ENCODE results near the gene ABCC10. TPM values are rescaled to one million over a fixed set of nuclear protein-coding genes. Genes with fewer than 3 reads are reported as not detected.

The ABCC10 gene
- total and polyA plus RNA-seq, 9 donors, result 10.7 to 22.0 (median 14.3) TPM

Other genes starting within 250 kb of the ABCC10 start
- gene CUL9, start 245.3 kb upstream of the ABCC10 start, total RNA-seq, result 16.8 TPM
- gene CUL9, start 245.3 kb upstream of the ABCC10 start, polyA plus RNA-seq (ENCODE audit: insufficient read depth in 1 of 8, insufficient read length in 8 of 8, low replicate concordance in 1 of 8), result 10 to 100 TPM; 11.8 to 23.9 (median 19.9) TPM
- 20.1 TPM for gene DNPH1, start 198.1 kb upstream of the ABCC10 start, total RNA-seq
- 10 to 100 TPM; 24.1 to 32.0 (median 27.7) TPM for gene DNPH1, start 198.1 kb upstream of the ABCC10 start, polyA plus RNA-seq (ENCODE audit: insufficient read depth in 1 of 8, insufficient read length in 8 of 8, low replicate concordance in 1 of 8)
- under 0.01 TPM for gene TTBK1, start 184.1 kb upstream of the ABCC10 start, total RNA-seq
- gene TTBK1, start 184.1 kb upstream of the ABCC10 start, polyA plus RNA-seq (ENCODE audit: insufficient read depth in 1 of 8, insufficient read length in 8 of 8, low replicate concordance in 1 of 8), result under 1 TPM; 0.04 to 0.17 (median 0.05) TPM
- not detected for gene SLC22A7, start 129.3 kb upstream of the ABCC10 start, total RNA-seq
- gene SLC22A7, start 129.3 kb upstream of the ABCC10 start, polyA plus RNA-seq (ENCODE audit: insufficient read depth in 1 of 8, insufficient read length in 8 of 8, low replicate concordance in 1 of 8), result under 1 TPM in 2 of 8 donors, not detected in 6; 0.13 to 0.53 TPM
- gene CRIP3, start 118.7 kb upstream of the ABCC10 start, total RNA-seq, result 1.1 TPM
- 1 to 10 TPM in 6 of 8 donors, under 1 TPM in 2; 0.64 to 2.6 (median 1.5) TPM for gene CRIP3, start 118.7 kb upstream of the ABCC10 start, polyA plus RNA-seq (ENCODE audit: insufficient read depth in 1 of 8, insufficient read length in 8 of 8, low replicate concordance in 1 of 8)
- gene ZNF318, start 57.9 kb upstream of the ABCC10 start, total RNA-seq, result 9.4 TPM
- gene ZNF318, start 57.9 kb upstream of the ABCC10 start, polyA plus RNA-seq (ENCODE audit: insufficient read depth in 1 of 8, insufficient read length in 8 of 8, low replicate concordance in 1 of 8), result 10 to 100 TPM; 12.2 to 17.3 (median 13.0) TPM
- 2.0 TPM for gene DLK2, start 28.0 kb downstream of the ABCC10 start, total RNA-seq
- gene DLK2, start 28.0 kb downstream of the ABCC10 start, polyA plus RNA-seq (ENCODE audit: insufficient read depth in 1 of 8, insufficient read length in 8 of 8, low replicate concordance in 1 of 8), result 1 to 10 TPM; 1.7 to 3.5 (median 2.4) TPM
- gene TJAP1, start 50.0 kb downstream of the ABCC10 start, total RNA-seq, result 15.9 TPM
- gene TJAP1, start 50.0 kb downstream of the ABCC10 start, polyA plus RNA-seq (ENCODE audit: insufficient read depth in 1 of 8, insufficient read length in 8 of 8, low replicate concordance in 1 of 8), result 10 to 100 TPM; 19.4 to 31.4 (median 25.9) TPM
- 0.22 TPM for gene LRRC73, start 82.8 kb downstream of the ABCC10 start, total RNA-seq
- under 1 TPM; 0.11 to 0.27 (median 0.15) TPM for gene LRRC73, start 82.8 kb downstream of the ABCC10 start, polyA plus RNA-seq (ENCODE audit: insufficient read depth in 1 of 8, insufficient read length in 8 of 8, low replicate concordance in 1 of 8)
- gene YIPF3, start 89.4 kb downstream of the ABCC10 start, total RNA-seq, result 59.5 TPM
- gene YIPF3, start 89.4 kb downstream of the ABCC10 start, polyA plus RNA-seq (ENCODE audit: insufficient read depth in 1 of 8, insufficient read length in 8 of 8, low replicate concordance in 1 of 8), result 10 to 100 TPM; 80.7 to 98.0 (median 91.2) TPM
- gene POLR1C, start 89.5 kb downstream of the ABCC10 start, total RNA-seq, result 21.1 TPM
- 10 to 100 TPM; 16.7 to 22.2 (median 19.2) TPM for gene POLR1C, start 89.5 kb downstream of the ABCC10 start, polyA plus RNA-seq (ENCODE audit: insufficient read depth in 1 of 8, insufficient read length in 8 of 8, low replicate concordance in 1 of 8)
- gene XPO5, start 148.5 kb downstream of the ABCC10 start, total RNA-seq, result 17.2 TPM
- gene XPO5, start 148.5 kb downstream of the ABCC10 start, polyA plus RNA-seq (ENCODE audit: insufficient read depth in 1 of 8, insufficient read length in 8 of 8, low replicate concordance in 1 of 8), result 10 to 100 TPM; 21.5 to 38.2 (median 25.5) TPM
- 8.2 TPM for gene POLH, start 148.6 kb downstream of the ABCC10 start, total RNA-seq
- gene POLH, start 148.6 kb downstream of the ABCC10 start, polyA plus RNA-seq (ENCODE audit: insufficient read depth in 1 of 8, insufficient read length in 8 of 8, low replicate concordance in 1 of 8), result 10 to 100 TPM in 7 of 8 donors, 1 to 10 TPM in 1; 8.1 to 15.3 (median 12.0) TPM
- gene GTPBP2, start 201.7 kb downstream of the ABCC10 start, total RNA-seq, result 33.5 TPM
- 10 to 100 TPM; 31.2 to 44.8 (median 37.7) TPM for gene GTPBP2, start 201.7 kb downstream of the ABCC10 start, polyA plus RNA-seq (ENCODE audit: insufficient read depth in 1 of 8, insufficient read length in 8 of 8, low replicate concordance in 1 of 8)
- 23.6 TPM for gene MAD2L1BP, start 208.3 kb downstream of the ABCC10 start, total RNA-seq
- gene MAD2L1BP, start 208.3 kb downstream of the ABCC10 start, polyA plus RNA-seq (ENCODE audit: insufficient read depth in 1 of 8, insufficient read length in 8 of 8, low replicate concordance in 1 of 8), result 10 to 100 TPM; 17.4 to 21.7 (median 19.3) TPM
- 0.49 TPM for gene RSPH9, start 217.5 kb downstream of the ABCC10 start, total RNA-seq
- gene RSPH9, start 217.5 kb downstream of the ABCC10 start, polyA plus RNA-seq (ENCODE audit: insufficient read depth in 1 of 8, insufficient read length in 8 of 8, low replicate concordance in 1 of 8), result 1 to 10 TPM in 1 of 8 donors, under 1 TPM in 7; 0.41 to 1.1 (median 0.79) TPM